Dermis blood vessel endothelial cell (primary cell): ENCODE data around the gene TAF6L. TPM values are rescaled to one million over a fixed set of nuclear protein-coding genes. Genes with fewer than 3 reads are reported as not detected.
"Not testable (repeated sequence)": the region's sequence is repeated elsewhere in the genome, so short reads cannot be mapped to it uniquely, and the experiment has no call there.

Experiments used
- DNase-seq: peaks from one replicate; pipeline ENCODE4 v3.0.0; 2010
- total RNA-seq: library from RNA; depleted of rRNA; stranded (reverse); fragments of >200 nt; gene quantifications from 2 replicates; pipeline ENCODE4 v1.2.3, GENCODE V29; 2014

Gene TAF6L, protein sequence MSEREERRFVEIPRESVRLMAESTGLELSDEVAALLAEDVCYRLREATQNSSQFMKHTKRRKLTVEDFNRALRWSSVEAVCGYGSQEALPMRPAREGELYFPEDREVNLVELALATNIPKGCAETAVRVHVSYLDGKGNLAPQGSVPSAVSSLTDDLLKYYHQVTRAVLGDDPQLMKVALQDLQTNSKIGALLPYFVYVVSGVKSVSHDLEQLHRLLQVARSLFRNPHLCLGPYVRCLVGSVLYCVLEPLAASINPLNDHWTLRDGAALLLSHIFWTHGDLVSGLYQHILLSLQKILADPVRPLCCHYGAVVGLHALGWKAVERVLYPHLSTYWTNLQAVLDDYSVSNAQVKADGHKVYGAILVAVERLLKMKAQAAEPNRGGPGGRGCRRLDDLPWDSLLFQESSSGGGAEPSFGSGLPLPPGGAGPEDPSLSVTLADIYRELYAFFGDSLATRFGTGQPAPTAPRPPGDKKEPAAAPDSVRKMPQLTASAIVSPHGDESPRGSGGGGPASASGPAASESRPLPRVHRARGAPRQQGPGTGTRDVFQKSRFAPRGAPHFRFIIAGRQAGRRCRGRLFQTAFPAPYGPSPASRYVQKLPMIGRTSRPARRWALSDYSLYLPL
- total RNA-seq: 35.7 and 40.2 TPM in 2 replicates

DNA sequence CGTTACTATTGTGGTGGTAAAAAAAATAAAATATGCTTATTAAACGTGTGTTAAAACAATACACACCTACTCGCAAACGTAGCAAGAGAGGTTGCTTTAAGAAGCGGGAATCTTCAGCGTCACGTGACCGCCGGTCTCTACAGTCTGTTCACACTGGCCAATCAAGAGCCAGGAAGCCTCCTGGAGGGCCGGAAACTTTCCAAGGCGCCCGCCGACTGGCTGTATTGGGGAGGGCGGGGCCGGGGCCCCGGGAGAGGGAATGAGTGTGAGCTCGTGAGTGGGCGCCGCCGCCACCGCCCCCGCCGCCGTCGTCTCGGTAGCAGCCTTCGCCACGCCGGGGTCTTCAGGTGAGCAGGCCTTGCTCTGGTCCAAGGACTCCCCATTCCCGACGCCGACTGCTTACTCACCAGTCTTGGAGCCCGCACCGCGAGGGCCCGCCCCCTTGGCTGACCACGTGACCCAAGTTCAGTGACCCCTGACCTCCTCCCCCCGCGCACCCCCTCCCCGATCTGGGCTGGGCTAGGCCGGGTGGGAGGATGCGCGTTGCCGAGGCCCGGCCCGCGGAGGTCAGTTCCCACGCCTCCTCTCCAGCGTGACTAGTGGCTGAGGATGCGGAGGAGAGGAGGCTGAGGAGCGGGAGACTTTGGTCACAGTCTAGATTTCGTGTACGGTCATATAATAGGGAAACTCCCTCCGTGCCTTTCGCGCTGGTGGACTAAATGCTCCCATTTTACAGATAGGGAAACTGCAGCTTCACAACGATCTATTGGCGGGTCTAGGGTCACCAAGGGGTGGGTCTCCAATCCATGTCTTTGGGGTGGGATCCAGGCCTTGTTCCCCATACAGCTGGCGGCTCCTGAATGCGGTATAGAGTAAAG, at the start of gene TAF6L:
Gene TAF6L (plus strand): TSS at position 253 of the 878 bp plus-strand sequence. CDS start 4,388 bp downstream, outside the sequence.
- DNase-seq: peak; percentile 98

DNA sequence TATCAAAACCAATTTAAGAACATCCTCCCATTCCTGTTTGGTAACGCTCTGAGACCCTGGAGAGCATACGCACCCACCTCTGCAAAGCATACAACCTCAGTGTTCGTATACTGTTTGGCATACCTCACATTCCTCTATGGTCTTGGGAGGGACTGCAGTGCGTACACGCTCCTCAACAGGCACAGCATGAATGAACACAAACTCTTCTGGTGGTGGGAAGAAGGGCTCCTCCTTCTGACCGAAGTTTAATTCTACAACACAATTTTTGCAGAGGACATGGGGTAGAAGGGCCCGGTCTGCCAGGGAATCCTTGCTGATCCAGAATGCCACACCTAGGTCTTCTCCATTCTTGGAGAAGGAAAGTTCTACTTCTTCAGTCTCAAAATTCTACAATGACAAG, 49.2 kb upstream of the TAF6L start:
- peak; percentile 40 for DNase-seq

DNA sequence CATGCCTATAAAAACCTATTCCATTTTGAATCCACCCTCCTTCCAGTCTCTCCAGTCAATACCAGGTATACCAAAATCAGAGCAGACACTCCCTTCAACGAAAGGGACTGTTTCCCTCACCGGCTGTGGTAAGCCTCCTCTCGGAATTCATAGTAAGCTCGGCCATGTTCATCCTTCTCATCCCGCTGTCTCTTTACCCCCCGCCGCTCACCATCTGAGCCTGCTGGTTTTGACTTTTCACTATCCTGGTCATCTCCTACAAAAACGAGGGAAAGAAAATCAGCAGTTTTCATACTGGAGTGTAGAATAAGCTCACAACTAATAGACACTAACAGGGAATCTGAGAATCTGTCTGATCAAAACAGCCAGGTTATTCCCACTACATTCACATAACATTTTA, 47.0 kb upstream of the TAF6L start:
- DNase-seq: no peak

DNA sequence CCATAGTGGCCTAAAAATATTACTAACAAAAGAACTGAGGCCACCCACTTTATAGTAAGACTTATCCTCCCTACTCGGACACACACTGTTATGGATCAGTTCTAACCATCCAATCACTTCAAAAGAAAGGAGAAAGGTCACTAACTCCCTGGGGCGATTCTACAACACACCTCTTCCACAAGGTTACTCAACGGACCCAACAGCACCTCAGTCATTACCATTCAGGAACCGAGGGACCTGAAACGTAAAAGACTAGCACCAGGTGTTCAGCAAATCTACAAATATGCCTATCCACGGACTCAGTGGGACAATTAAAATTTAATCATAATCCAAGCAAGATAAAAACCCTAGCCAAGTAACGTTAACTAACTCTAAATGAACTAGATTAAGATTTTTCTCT, 45.5 kb upstream of the TAF6L start:
- DNase-seq: peak; percentile 23

GRCh38 chr11:62726156-62726914, 44.9 kb upstream of the TAF6L start:
- peak; percentile 16 for DNase-seq

- DNase-seq: no peak
Measured at GRCh38 chr11:62726915-62727164, 44.4 kb upstream of the TAF6L start.

- DNase-seq: peak; percentile 100
Measured at GRCh38 chr11:62727165-62727871, 43.9 kb upstream of the TAF6L start, which contains the start of gene HNRNPUL2. TSS of gene HNRNPUL2 (minus strand) at chr11:62727457. CDS start at chr11:62727156, 301 bp downstream.

DNA sequence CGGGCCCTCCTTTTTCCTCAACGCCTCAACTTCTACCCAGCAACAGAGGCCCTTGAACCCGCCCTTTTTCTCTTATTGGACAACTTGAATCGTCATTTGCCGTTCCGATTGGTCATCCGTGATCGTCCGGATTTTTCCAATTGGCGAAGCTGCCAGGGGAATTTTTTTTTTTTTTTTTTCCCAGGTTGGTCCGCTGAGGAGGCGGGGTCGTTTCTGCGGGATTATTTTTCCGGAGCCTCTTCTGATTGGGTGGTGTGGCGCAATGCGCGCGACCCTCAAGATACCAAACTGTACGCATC, 43.4 kb upstream of the TAF6L start:
- DNase-seq: peak; percentile 98

DNA sequence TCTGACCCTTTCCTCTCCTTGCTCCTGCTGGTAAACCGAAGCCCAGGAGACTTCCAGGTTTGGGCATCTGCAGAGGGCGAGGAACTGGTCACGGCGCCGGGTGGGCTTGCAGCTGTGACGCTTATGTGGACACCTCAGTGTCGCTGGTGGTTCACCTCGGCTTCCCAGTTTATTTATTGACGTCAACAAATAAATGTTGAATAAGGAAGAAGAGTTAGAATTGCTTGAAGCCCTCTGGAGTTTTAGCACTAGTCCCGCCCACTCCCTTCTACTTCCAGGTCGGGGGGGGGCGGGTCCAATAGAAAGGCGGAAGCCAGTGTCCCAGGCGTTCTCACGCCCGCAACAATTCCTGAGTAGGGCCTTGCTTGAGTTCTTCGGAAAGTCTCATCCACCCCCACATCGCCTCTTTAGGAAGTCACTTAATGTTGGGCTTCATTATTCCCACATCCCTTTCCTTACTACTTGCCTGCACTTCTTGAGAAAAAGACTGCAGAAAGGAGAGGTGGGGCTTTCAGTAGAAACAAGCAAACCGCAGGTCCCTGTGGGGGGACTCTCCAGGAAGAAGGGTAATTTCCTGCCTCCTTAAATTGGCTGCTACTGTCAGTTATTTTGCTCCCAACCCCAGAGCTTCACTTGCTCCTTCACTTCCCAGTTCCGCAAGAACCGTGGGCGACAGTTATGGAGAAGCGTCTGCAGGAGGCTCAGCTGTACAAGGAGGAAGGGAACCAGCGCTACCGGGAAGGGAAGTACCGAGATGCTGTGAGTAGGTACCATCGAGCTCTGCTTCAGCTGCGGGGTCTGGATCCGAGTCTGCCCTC, 42.8 kb upstream of the TAF6L start, which contains the start of gene TTC9C:
Gene TTC9C (plus strand): TSS at position 316 of the 818 bp plus-strand sequence. CDS start 363 bp downstream, at position 679.
- DNase-seq: peak; percentile 91

GRCh38 chr11:62730076-62730475, 41.1 kb upstream of the TAF6L start:
- not testable (repeated sequence) for DNase-seq

DNA sequence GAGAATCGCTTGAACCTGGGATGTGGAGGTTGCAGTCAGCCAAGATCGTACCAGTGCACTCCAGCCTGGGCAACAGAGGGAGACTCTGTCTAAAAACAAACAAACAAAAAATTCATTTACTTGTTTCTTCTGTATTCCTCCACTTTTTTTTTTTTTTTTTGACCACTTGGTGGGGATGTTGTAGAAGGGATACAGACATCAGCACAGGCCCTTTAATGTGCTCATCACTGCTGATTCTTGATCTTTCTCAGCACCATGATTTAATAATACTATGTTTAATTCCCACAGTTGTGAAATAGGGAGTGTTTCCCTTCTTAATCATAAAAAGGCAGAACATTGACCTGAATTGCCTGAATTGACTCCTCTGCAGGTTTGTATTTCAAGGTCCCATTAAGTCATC, 38.4 kb upstream of the TAF6L start:
- DNase-seq: peak; percentile 41

- DNase-seq: no peak
Measured at GRCh38 chr11:62737196-62737595, 34.0 kb upstream of the TAF6L start.

- DNase-seq: no peak
Measured at GRCh38 chr11:62747475-62748160, 23.6 kb upstream of the TAF6L start.

- DNase-seq: not testable (repeated sequence)
Measured at GRCh38 chr11:62749931-62750330, 21.3 kb upstream of the TAF6L start.

DNA sequence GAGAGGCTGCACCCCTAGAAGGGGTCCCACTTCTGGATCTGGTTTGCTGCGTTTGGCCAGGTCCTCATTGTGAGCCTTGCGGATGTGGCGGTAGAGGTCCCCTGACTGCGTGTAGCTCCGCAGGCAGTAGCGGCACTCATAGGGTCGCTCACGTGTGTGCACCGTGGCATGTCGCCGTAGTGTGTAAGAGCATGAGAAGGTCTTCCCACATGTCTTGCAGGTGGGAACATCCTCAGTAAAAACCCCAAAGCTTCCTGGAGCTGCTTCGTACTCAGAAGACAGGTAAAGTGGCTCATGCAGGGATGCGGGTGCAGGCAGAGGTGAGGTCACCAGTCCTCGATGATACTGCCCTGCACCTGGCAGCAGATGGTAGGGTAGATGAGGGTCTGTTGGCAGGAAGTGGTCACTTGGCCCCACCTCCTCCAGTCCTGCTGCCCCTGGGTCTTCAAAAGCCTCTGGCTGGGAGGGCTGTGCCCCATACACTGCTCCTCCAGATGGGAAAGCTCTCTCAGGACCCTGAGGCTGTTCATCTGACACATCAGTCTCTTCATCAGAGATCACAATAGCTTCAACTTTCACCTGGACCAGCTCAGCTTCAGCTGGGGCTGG, 18.9 kb upstream of the TAF6L start:
- no peak for DNase-seq

DNA sequence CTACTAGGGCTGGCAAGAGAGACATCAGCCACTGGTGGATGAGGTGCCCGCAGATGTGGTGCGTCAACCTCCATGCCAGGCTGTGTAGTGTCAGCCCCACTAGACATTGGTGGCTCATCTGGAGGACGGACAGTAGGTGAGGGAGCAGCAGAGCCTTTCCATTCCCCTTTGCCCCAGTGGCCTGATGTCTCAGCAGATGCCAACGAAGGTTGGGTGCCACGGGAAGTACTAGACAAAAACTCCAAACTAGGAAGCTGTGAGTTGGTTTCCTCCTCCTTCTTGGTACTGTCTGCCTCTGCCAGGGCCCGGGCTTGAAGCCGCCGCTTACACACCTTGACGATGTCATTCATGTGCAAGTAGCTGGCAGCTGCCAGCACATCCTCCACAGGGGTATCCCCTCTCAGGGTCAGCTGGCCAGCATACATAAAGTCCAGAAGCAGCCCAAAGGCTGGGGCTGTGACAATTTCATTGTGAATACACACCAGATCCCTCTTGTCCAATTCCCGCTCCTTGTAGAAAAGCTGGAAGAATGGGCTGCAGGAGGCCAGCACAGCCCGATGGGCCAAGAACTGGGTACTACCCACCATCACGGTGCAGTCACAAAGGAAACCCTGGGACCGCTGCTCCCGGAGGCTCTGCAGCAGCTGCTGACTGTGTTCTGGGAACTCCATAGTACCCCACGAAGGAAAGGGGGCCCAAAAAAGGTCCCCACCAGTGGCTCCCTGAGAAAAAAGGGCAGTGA, 18.0 kb upstream of the TAF6L start:
- no peak for DNase-seq

GRCh38 chr11:62753736-62754603, 17.2 kb upstream of the TAF6L start, which contains the start of gene ZBTB3:
TSS of gene ZBTB3 (minus strand) at chr11:62754160. CDS start at chr11:62753664, 496 bp downstream.
- peak; percentile 100 for DNase-seq

DNA sequence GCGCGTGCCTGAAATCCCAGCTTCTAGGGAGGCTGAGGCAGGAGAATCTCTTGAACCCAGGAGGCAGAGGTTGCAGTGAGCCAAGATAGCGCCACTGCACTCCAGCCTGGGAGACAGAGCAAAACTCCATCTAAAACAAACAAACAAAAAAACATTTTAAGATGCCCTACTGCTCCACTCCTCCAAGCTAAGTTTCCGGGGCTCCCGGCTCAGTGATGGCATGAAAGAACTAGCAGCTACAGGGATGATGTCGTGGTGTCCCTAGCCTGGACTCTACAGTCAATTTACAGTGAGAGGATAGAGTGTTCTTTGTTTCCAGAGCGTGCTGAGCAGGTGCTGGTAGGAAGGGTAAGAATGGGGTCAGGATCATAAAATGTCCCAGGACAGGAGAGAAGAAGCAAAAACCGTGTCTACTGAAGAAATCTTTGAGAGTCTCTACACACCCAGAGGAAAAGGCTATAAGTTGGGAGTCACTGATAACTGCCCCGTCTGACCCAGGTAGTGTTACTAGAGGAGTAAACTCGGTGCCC, 16.0 kb upstream of the TAF6L start:
- DNase-seq: no peak
